ENCODE results near the gene ZNF638.

GRCh38 chr2:71464389-71464788 lies 132.8 kb downstream of the ZNF638 start:
- TF ChIP-seq YY1 (IDR thresholded peaks at IDR 0.05; ENCODE audit: insufficient read depth, insufficient read length) (no peak), ZNF274 (IDR thresholded peaks at IDR 0.05; ENCODE audit: low read depth, low read length) (no peak)

Measured in NT2/D1 (cell line).